ENCODE results near the gene JAK1. TPM values are rescaled to one million over a fixed set of nuclear protein-coding genes. Genes with fewer than 3 reads are reported as not detected.

The JAK1 gene
- total and polyA plus RNA-seq, 2 of the 8 experiments (the other 6 are each of a cell fraction or from before 2014, with no cell fraction given): 7.8 to 24.5 TPM

- no peaks in the 10 kb centered on the region for H4K20me1 ChIP-seq (replicated peaks in 1 of 2; ENCODE audit: control insufficient read depth in 1 of 2, insufficient read depth in 2 of 2, low read length in 2 of 2)
- DNase-seq (ENCODE audit: low read depth in 1 of 2, low spot score in 2 of 2): no peak
- H3K18ac ChIP-seq (ENCODE audit: extremely low read depth, low read length): no peak overlapping the region
- H3K9ac ChIP-seq (replicated peaks in 1 of 4; ENCODE audit: extremely low read depth in 1 of 4, low read depth in 3 of 4, low read length in 3 of 4): no peak overlapping the region
- no peak overlapping the region for H3K4me2 ChIP-seq (ENCODE audit: insufficient read depth in 1 of 2, low read depth in 2 of 2, low read length in 2 of 2)
- TF ChIP-seq EZH2 (IDR thresholded peaks at IDR 0.05; ENCODE audit: low read depth, low read length, severe bottlenecking): no peak
- TF ChIP-seq RXRA (IDR thresholded peaks at IDR 0.05; ENCODE audit: insufficient read depth, low read depth, low read length): no peak
- no peak for TF ChIP-seq TAF7 (optimal IDR thresholded peaks at IDR 0.05; ENCODE audit: borderline replicate concordance, low read depth, low read length)
- no peak for TF ChIP-seq SIRT6 (IDR thresholded peaks at IDR 0.05; ENCODE audit: low read length)
- no peak for TF ChIP-seq ASH2L (IDR thresholded peaks at IDR 0.05; ENCODE audit: low read length)
- no peak for TF ChIP-seq TAF1 (IDR thresholded peaks at IDR 0.05; ENCODE audit: low read depth, low read length)
- TF ChIP-seq SP4 (IDR thresholded peaks at IDR 0.05; ENCODE audit: low read length): no peak
- TF ChIP-seq NANOG (IDR thresholded peaks at IDR 0.05; ENCODE audit: insufficient read depth, low read depth, low read length, poor library complexity, severe bottlenecking): no peak
- TF ChIP-seq NRF1 (IDR thresholded peaks at IDR 0.05; ENCODE audit: low read depth, low read length): no peak
- TF ChIP-seq BCL11A (IDR thresholded peaks at IDR 0.05; ENCODE audit: low read depth in 2 of 2, low read length in 2 of 2): no peak
- no peak for TF ChIP-seq MAFK (IDR thresholded peaks at IDR 0.05; ENCODE audit: low read depth, low read length)
- TF ChIP-seq YY1 (IDR thresholded peaks at IDR 0.05; ENCODE audit: low read depth, low read length): no peak
- no peak for TF ChIP-seq E2F6 (IDR thresholded peaks at IDR 0.05)
- no peak overlapping the region for H2BK5ac ChIP-seq (ENCODE audit: low read depth, low read length)
- H2BK120ac ChIP-seq (replicated peaks; ENCODE audit: low read depth, low read length): no peak overlapping the region
- H4K8ac ChIP-seq (ENCODE audit: extremely low read depth, insufficient read depth, low read length): no peak overlapping the region
- no peak for FAIRE-seq
- no peak overlapping the region for H4K5ac ChIP-seq (ENCODE audit: insufficient read length, low read depth, low read length)
- H2AK5ac ChIP-seq (ENCODE audit: low read depth, low read length): no peak overlapping the region
- H3K4ac ChIP-seq (replicated peaks; ENCODE audit: insufficient read length, low read depth, low read length): no peak overlapping the region
- H3K4me3 ChIP-seq (ENCODE audit: extremely low read depth in 1 of 4, insufficient read depth in 2 of 4, low read depth in 3 of 4, low read length in 4 of 4): no peak overlapping the region
- no peak overlapping the region for H2BK12ac ChIP-seq (ENCODE audit: low read depth, low read length)
- no peak overlapping the region for H2BK20ac ChIP-seq (ENCODE audit: low read length)
- H2BK15ac ChIP-seq (ENCODE audit: low read length): no peak overlapping the region
- no peak overlapping the region for H4K91ac ChIP-seq (replicated peaks; ENCODE audit: insufficient read length, low read length)
- no peaks in the 10 kb centered on the region for H3K79me2 ChIP-seq (ENCODE audit: control insufficient read depth in 1 of 2, insufficient read depth in 2 of 2, low read length in 2 of 2)
- no peak overlapping the region for H3K23ac ChIP-seq (ENCODE audit: insufficient read length)
- H3K56ac ChIP-seq (replicated peaks; ENCODE audit: insufficient read length, low read depth, low read length): no peak overlapping the region
- peaks cover 0 to 9% (median 4%) of the 10 kb centered on the region in 4 experiments; a peak in 3 of 7 replicates for H3K4me1 ChIP-seq (replicated peaks in 1 of 4; ENCODE audit: control insufficient read depth in 3 of 4, insufficient read depth in 4 of 4, low read length in 3 of 4)
- H3K79me1 ChIP-seq (ENCODE audit: low read depth, low read length): no peaks in the 10 kb centered on the region; the same call in 1 of the 2 replicates
- no peak overlapping the region for H2AFZ ChIP-seq (ENCODE audit: low read length)
- H3K36me3 ChIP-seq (ENCODE audit: control insufficient read depth in 2 of 4, insufficient read depth in 4 of 4, low read length in 3 of 4): no peaks in the 10 kb centered on the region
- CTCF ChIA-PET (ENCODE audit: partially characterized antibody): interaction anchor here (1.7 kb wide), 1 partner anchor 11 kb away, joined by 6 read pairs; no protein-coding TSS in a partner anchor
- H3K27me3 ChIP-seq (replicated peaks in 1 of 4; ENCODE audit: control insufficient read depth in 3 of 4, extremely low read depth in 1 of 4, insufficient read depth in 3 of 4, low read length in 3 of 4): no peaks in the 10 kb centered on the region
- no peaks in the 10 kb centered on the region for H3K9me3 ChIP-seq (ENCODE audit: insufficient read depth in 2 of 2, low read depth in 1 of 2, low read length in 1 of 2)
- H3K27ac ChIP-seq (ENCODE audit: low read depth, low read length): no peak overlapping the region
- H3K14ac ChIP-seq (ENCODE audit: insufficient read length): no peak overlapping the region
- H3K23me2 ChIP-seq (ENCODE audit: low read depth, low read length): no peaks in the 10 kb centered on the region
- POLR2A ChIA-PET (ENCODE audit: partially characterized antibody): no interaction called here
Observed at GRCh38 chr1:64917907-64918306, 48.4 kb downstream of the JAK1 start.

Data from H1 (cell line).